Karpas-422 (cell line): ENCODE data around the gene EME2. TPM values are rescaled to one million over a fixed set of nuclear protein-coding genes. Genes with fewer than 3 reads are reported as not detected.

Experiments
- DNase-seq: peaks from one replicate; pipeline ENCODE4 v3.0.0-alpha.2; 2015
- H2AFZ ChIP-seq: fragments of 200-600 bp; sonication (generic); 2 replicates; pipeline ENCODE4 v1.6.1; 2014; ENCODE audit warnings: antibody characterized with exemption, low read length, mixed read lengths
- H3K27ac ChIP-seq: fragments of 200-600 bp; sonication (generic); 2 replicates; pipeline ENCODE4 v1.5.1; 2014; ENCODE audit warnings: mild to moderate bottlenecking, low read length, moderate library complexity
- H3K27me3 ChIP-seq: fragments of 200-600 bp; sonication (generic); 2 replicates; pipeline ENCODE4 v1.6.1; 2014; ENCODE audit warnings: low read length, mixed read lengths
- H3K36me3 ChIP-seq: fragments of 200-600 bp; sonication (generic); 2 replicates; pipeline ENCODE4 v1.6.1; 2014; ENCODE audit warnings: low read length, mixed read lengths; ENCODE audit not compliant: insufficient read depth
- H3K4me1 ChIP-seq: fragments of 200-600 bp; sonication (generic); 2 replicates; pipeline ENCODE4 v1.6.1; 2014; ENCODE audit warnings: mild to moderate bottlenecking, low read length, mixed read lengths
- H3K4me2 ChIP-seq: fragments of 200-600 bp; sonication (generic); 2 replicates; pipeline ENCODE4 v1.6.1; 2014; ENCODE audit warnings: low read length, low read depth, mild to moderate bottlenecking; ENCODE audit not compliant: poor library complexity, severe bottlenecking
- H3K4me3 ChIP-seq: fragments of 200-600 bp; sonication (generic); 2 replicates; pipeline ENCODE4 v1.5.1; 2014; ENCODE audit warnings: mild to moderate bottlenecking, antibody characterized with exemption, low read length, mixed read lengths
- H3K79me2 ChIP-seq: fragments of 200-600 bp; sonication (generic); 2 replicates; pipeline ENCODE4 v1.6.1; 2014; ENCODE audit warnings: mild to moderate bottlenecking, low read length, mixed read lengths
- H3K9ac ChIP-seq: fragments of 200-600 bp; sonication (generic); 2 replicates; pipeline ENCODE4 v1.6.0; 2014; ENCODE audit warnings: low read length
- H3K9me2 ChIP-seq: fragments of 200-600 bp; sonication (generic), shearing (Covaris generic); replicated peaks from 2 replicates; pipeline ENCODE4 v1.6.0; 2014; ENCODE audit warnings: mild to moderate bottlenecking, low read length, moderate library complexity; ENCODE audit not compliant: insufficient read depth
- H3K9me3 ChIP-seq: fragments of 300-700, 200-600 bp; sonication (generic); 2 replicates; pipeline ENCODE4 v1.6.1; 2014; ENCODE audit warnings: low read length, mixed read lengths
- H4K20me1 ChIP-seq: fragments of 200-600 bp; sonication (generic); 2 replicates; pipeline ENCODE4 v1.6.1; 2014; ENCODE audit warnings: mild to moderate bottlenecking, antibody characterized with exemption, low read length, low read depth; ENCODE audit not compliant: insufficient read depth
- total RNA-seq: library from RNA; depleted of rRNA; stranded (reverse); fragments of >200 nt; shearing (Covaris generic); gene quantifications from 2 replicates; pipeline ENCODE4 v1.2.3, GENCODE V29; 2014; ENCODE audit warnings: low replicate concordance

EME2 gene
- total RNA-seq, 1 experiment from 2014 or later: 7.7 TPM

- peaks cover 15% of the 10 kb centered on the region for H4K20me1 ChIP-seq
- no peak overlapping the region for H2AFZ ChIP-seq
- H3K9ac ChIP-seq: no peak overlapping the region
- peaks cover 7% of the 10 kb centered on the region for H3K4me1 ChIP-seq
- H3K9me3 ChIP-seq: no peaks in the 10 kb centered on the region
- H3K27ac ChIP-seq: no peak overlapping the region
- no peak overlapping the region for H3K4me3 ChIP-seq
- no peaks in the 10 kb centered on the region for H3K9me2 ChIP-seq
- H3K27me3 ChIP-seq: no peaks in the 10 kb centered on the region
- no peaks in the 10 kb centered on the region for H3K36me3 ChIP-seq
- no peak for DNase-seq
- H3K79me2 ChIP-seq: peaks cover 30% of the 10 kb centered on the region
- H3K4me2 ChIP-seq: no peak overlapping the region
Measured at GRCh38 chr16:1788095-1788707, 15.6 kb downstream of the EME2 start.

- no peak overlapping the region for H2AFZ ChIP-seq
- peaks cover 7% of the 10 kb centered on the region for H3K4me1 ChIP-seq
- peaks cover 15% of the 10 kb centered on the region for H4K20me1 ChIP-seq
- H3K9me2 ChIP-seq: no peaks in the 10 kb centered on the region
- H3K27me3 ChIP-seq: no peaks in the 10 kb centered on the region
- no peak overlapping the region for H3K4me2 ChIP-seq
- no peaks in the 10 kb centered on the region for H3K9me3 ChIP-seq
- H3K27ac ChIP-seq: no peak overlapping the region
- DNase-seq: no peak
- no peak overlapping the region for H3K9ac ChIP-seq
- H3K4me3 ChIP-seq: no peak overlapping the region
- no peaks in the 10 kb centered on the region for H3K36me3 ChIP-seq
- peaks cover 25% of the 10 kb centered on the region for H3K79me2 ChIP-seq
Measured at GRCh38 chr16:1788708-1789100, 16.1 kb downstream of the EME2 start.

- Histone ChIP-seq H3K79me2 (peaks cover 16% of the 10 kb centered on the region), H3K27me3 (no peaks in the 10 kb centered on the region), H3K4me2 (no peak overlapping the region), H3K9me3 (no peaks in the 10 kb centered on the region), H3K27ac (no peak overlapping the region), H3K36me3 (no peaks in the 10 kb centered on the region), H4K20me1 (peaks cover 10% of the 10 kb centered on the region), H3K9me2 (no peaks in the 10 kb centered on the region), H3K4me1 (no peaks in the 10 kb centered on the region), H3K4me3 (no peak overlapping the region), H2AFZ (no peak overlapping the region), H3K9ac (no peak overlapping the region)
- no peak for DNase-seq
Measured at GRCh38 chr16:1789643-1790045, 17.0 kb downstream of the EME2 start.

- H3K79me2 ChIP-seq: peaks cover 10% of the 10 kb centered on the region
- DNase-seq: no peak
- peaks cover 6% of the 10 kb centered on the region for H4K20me1 ChIP-seq
- H3K4me1 ChIP-seq: no peaks in the 10 kb centered on the region
- H3K27me3 ChIP-seq: no peaks in the 10 kb centered on the region
- no peak overlapping the region for H2AFZ ChIP-seq
- H3K4me3 ChIP-seq: no peak overlapping the region
- no peaks in the 10 kb centered on the region for H3K36me3 ChIP-seq
- no peak overlapping the region for H3K27ac ChIP-seq
- no peak overlapping the region for H3K9ac ChIP-seq
- H3K4me2 ChIP-seq: no peak overlapping the region
- H3K9me3 ChIP-seq: no peaks in the 10 kb centered on the region
- H3K9me2 ChIP-seq: no peaks in the 10 kb centered on the region
Measured at GRCh38 chr16:1790261-1790610, 17.6 kb downstream of the EME2 start.

- H3K79me2 ChIP-seq: peaks cover 5% of the 10 kb centered on the region
- no peak overlapping the region for H3K27ac ChIP-seq
- no peaks in the 10 kb centered on the region for H3K9me3 ChIP-seq
- no peak overlapping the region for H3K4me3 ChIP-seq
- H3K27me3 ChIP-seq: no peaks in the 10 kb centered on the region
- no peak overlapping the region for H3K9ac ChIP-seq
- H3K4me1 ChIP-seq: no peaks in the 10 kb centered on the region
- H2AFZ ChIP-seq: no peak overlapping the region
- H3K4me2 ChIP-seq: no peak overlapping the region
- DNase-seq: no peak
- no peaks in the 10 kb centered on the region for H3K9me2 ChIP-seq
- peaks cover under 1% of the 10 kb centered on the region; the same call in 1 of the 2 replicates for H4K20me1 ChIP-seq
- H3K36me3 ChIP-seq: no peaks in the 10 kb centered on the region
Measured at GRCh38 chr16:1790611-1791255, 18.1 kb downstream of the EME2 start.

GRCh38 chr16:1791256-1791942 is 18.8 kb downstream of the EME2 start:
- H3K9ac ChIP-seq: no peak overlapping the region
- no peaks in the 10 kb centered on the region for H3K9me3 ChIP-seq
- H3K36me3 ChIP-seq: no peaks in the 10 kb centered on the region
- H2AFZ ChIP-seq: no peak overlapping the region
- H3K9me2 ChIP-seq: no peaks in the 10 kb centered on the region
- H4K20me1 ChIP-seq: no peaks in the 10 kb centered on the region
- no peaks in the 10 kb centered on the region for H3K27me3 ChIP-seq
- no peaks in the 10 kb centered on the region for H3K4me1 ChIP-seq
- DNase-seq: no peak
- no peaks in the 10 kb centered on the region; the same call in 1 of the 2 replicates for H3K79me2 ChIP-seq
- no peak overlapping the region for H3K27ac ChIP-seq
- H3K4me3 ChIP-seq: no peak overlapping the region
- no peak overlapping the region for H3K4me2 ChIP-seq

GRCh38 chr16:1791943-1792812 is 19.6 kb downstream of the EME2 start:
- no peak overlapping the region for H3K9ac ChIP-seq
- H3K36me3 ChIP-seq: no peaks in the 10 kb centered on the region
- no peak overlapping the region for H2AFZ ChIP-seq
- no peaks in the 10 kb centered on the region for H3K27me3 ChIP-seq
- H3K4me1 ChIP-seq: no peaks in the 10 kb centered on the region
- DNase-seq: no peak
- no peaks in the 10 kb centered on the region for H3K9me2 ChIP-seq
- H3K4me3 ChIP-seq: no peak overlapping the region
- no peaks in the 10 kb centered on the region for H3K79me2 ChIP-seq
- H3K9me3 ChIP-seq: no peaks in the 10 kb centered on the region
- H3K4me2 ChIP-seq: no peak overlapping the region
- no peaks in the 10 kb centered on the region for H4K20me1 ChIP-seq
- no peak overlapping the region for H3K27ac ChIP-seq
